GM10266 (cell line): Measurements from ENCODE around the gene ARHGAP26.

Source experiments
- DNase-seq: peaks from one replicate; pipeline ENCODE4 v3.0.0; 2012; ENCODE audit errors: extremely low spot score
- CTCF ChIP-seq: IDR thresholded peaks from 2 replicates; pipeline ENCODE4 v1.5.1; 2012; ENCODE audit warnings: mild to moderate bottlenecking, low read depth; ENCODE audit not compliant: control insufficient read depth, insufficient read depth; ENCODE audit errors: missing control alignments

Gene ARHGAP26

DNA sequence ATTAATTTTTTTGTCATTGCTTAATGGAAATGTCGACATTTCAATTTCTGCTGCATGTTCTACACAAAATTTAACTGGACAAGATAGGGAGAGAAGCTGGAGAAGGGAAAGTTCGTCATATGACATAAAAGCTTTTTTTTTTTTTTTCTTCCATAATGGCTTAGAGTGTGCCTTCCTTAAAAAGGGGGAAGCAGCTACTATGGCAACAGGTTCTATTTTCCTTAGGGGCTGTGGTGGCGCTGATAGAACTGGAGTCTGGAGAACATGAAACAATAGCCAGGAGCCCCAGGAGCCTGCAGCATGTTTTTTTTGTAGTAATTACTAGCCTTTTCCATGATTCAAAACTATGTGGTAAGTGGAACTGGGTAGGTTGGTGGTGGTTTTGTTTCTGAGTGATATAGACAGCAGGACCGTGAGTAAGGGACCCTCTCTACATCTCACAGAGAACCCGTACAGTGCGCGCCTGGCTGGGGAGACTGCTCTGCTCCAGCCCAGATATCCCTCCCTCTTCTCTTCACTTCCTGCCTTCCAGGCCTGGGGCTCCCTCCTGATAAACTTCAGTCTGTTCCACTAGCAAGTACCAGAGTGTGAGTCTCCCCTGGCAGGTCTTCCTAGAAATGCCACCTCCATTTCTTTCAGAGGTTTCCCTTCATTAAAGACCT lies 331.7 kb downstream of the ARHGAP26 start:
- DNase-seq = no peak
- TF ChIP-seq CTCF = no peak

DNA sequence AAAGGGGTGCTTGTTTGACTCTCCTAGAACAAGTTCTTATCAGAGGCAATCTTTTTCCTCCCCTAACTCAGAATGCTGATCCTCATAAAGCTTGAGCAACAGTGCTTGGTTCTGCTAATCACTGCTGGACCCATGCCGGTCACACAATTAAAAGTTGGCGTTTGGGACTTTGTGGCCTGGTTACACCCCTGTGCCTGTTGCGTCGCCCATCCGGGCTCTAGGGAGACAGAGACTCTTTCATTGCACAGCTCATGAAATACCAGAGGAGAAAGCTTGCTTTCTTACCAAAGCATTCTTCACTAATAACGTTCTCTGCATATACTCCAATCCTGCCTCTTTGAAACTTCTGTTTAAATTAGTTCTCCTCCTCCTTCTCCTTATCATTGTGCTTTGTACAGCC lies 332.2 kb downstream of the ARHGAP26 start:
- no peak for TF ChIP-seq CTCF
- no peak for DNase-seq

- no peak for DNase-seq
- TF ChIP-seq CTCF = no peak
These were observed 335.2 kb downstream of the ARHGAP26 start for GRCh38 chr5:143105216-143105905.

DNA sequence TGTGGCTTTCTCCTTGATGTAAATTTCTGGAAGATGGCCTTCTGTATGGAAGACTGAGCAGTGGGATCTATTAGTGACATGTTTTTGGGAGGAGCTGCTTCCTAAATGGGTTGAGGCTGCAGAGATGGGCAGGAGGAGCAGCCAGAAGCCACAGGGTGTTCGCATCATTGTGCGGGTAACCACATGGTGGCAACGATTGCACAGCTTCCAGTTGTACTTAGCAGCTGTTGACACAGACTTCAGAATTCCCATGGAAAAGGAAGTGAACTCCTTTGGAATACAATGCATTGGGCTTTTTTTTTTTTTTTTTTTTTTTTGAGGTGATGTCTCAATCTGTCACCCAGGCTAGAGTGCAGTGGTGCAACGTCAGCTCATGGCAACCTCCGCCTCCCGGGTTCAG lies 336.0 kb downstream of the ARHGAP26 start:
- no peak for TF ChIP-seq CTCF
- DNase-seq = no peak

DNA sequence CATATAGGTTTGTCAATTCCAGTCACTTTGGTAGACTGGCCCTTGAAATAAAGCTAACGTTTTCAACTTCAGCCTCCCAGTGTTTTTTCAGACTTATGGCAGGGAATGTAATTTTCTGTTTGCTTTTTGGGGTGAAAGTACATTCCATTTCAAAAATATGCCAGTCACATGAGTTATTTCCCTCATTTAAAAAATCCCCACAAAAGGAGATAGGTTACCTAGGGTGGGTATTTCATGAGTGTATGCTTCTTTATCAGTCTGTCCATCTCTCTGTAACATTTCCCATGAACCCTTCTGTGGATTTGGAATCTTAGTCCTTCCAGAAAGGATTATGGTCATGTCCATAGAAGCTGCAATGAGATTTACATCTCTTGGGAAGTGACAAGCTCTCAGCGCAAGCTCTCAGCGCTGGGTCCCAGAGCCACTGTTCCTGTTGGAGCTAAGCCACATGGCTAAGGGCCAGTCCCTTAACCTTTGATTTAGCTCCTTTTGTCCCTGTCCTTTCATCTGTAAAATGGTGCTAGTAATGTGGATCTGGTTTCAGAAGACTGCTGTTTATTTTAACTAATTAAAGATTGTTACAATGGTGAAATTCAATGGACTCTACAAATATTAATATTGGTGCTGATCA lies 338.4 kb downstream of the ARHGAP26 start:
- TF ChIP-seq CTCF = no peak
- no peak for DNase-seq

GRCh38 chr5:143110591-143110990 lies 340.4 kb downstream of the ARHGAP26 start:
- no peak for DNase-seq
- TF ChIP-seq CTCF = no peak

DNA sequence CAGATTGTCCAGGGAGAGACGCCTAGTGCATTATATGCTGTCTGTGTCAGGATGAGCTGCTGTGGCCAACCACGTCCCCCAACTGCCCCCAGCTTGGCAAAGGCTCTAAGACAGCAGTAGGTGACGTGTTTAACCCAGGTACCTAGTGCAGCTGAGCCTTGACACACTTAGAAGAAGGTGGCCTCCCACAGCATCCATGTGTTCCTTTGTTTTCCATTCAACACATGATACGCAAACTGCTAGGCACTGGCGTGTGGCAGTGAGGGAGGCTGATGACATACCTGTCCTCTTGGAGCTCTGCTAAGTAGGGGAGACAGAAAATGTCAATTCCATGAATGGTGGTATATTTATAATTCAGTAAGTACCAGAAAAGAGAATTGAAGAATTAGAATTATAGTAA lies 341.6 kb downstream of the ARHGAP26 start:
- no peak for DNase-seq
- TF ChIP-seq CTCF = no peak
